22Rv1 (cell line): ENCODE measurements around the gene SCN1B.

Experiments
- H3K27ac ChIP-seq: fragments of 450-650 bp; 2 replicates; pipeline ENCODE4 v1.5.1; 2017
- ZFX ChIP-seq: fragments of 450-650 bp; IDR thresholded peaks from 2 replicates; pipeline ENCODE4 v1.6.1; 2017; ENCODE audit warnings: antibody characterized with exemption, borderline replicate concordance
- TF ChIP-seq, protein P1 (sequence below): fragments of 450-650 bp; IDR thresholded peaks from 2 replicates; pipeline ENCODE4 v1.5.1; 2017; ENCODE audit warnings: mild to moderate bottlenecking

SCN1B gene

DNA sequence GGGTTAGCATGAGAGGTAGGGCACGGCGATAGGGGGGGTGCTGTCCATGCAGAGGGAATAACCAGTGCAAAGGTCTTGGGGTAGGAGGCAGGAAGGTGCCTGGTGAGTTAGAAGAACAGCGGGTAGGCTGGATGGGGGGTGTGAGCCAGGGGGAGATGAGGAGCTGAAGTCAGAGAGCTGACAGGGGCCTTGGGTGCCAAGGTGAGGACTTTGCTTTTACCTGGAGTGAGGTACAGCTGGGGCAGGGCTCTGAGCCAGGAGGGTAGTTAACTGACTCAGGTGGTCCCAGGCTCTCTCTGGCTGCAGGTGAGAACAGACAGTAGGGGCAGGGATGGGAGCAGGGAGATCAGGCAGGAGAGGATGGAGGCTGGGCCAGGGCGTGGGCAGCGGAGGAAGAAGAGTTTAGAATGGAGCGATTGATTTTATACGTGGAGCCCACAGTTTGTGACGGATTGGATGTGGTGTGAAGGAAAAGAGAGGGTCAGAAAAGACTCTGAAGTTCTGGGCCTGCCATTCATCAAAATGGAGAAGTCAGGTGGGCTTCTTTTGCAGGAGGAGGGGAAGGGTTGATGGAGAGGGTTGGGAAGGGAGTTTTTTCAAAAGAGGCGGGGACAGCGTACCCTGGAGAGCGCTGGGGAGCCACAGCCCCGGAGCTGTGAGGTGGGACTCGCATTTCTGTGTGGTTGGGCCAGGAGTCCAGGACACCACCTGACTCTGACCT, 31.3 kb upstream of the SCN1B start:
- no peak overlapping the region for H3K27ac ChIP-seq
- TF ChIP-seq, protein P1, sequence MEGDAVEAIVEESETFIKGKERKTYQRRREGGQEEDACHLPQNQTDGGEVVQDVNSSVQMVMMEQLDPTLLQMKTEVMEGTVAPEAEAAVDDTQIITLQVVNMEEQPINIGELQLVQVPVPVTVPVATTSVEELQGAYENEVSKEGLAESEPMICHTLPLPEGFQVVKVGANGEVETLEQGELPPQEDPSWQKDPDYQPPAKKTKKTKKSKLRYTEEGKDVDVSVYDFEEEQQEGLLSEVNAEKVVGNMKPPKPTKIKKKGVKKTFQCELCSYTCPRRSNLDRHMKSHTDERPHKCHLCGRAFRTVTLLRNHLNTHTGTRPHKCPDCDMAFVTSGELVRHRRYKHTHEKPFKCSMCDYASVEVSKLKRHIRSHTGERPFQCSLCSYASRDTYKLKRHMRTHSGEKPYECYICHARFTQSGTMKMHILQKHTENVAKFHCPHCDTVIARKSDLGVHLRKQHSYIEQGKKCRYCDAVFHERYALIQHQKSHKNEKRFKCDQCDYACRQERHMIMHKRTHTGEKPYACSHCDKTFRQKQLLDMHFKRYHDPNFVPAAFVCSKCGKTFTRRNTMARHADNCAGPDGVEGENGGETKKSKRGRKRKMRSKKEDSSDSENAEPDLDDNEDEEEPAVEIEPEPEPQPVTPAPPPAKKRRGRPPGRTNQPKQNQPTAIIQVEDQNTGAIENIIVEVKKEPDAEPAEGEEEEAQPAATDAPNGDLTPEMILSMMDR: no peak
- no peak for TF ChIP-seq ZFX

DNA sequence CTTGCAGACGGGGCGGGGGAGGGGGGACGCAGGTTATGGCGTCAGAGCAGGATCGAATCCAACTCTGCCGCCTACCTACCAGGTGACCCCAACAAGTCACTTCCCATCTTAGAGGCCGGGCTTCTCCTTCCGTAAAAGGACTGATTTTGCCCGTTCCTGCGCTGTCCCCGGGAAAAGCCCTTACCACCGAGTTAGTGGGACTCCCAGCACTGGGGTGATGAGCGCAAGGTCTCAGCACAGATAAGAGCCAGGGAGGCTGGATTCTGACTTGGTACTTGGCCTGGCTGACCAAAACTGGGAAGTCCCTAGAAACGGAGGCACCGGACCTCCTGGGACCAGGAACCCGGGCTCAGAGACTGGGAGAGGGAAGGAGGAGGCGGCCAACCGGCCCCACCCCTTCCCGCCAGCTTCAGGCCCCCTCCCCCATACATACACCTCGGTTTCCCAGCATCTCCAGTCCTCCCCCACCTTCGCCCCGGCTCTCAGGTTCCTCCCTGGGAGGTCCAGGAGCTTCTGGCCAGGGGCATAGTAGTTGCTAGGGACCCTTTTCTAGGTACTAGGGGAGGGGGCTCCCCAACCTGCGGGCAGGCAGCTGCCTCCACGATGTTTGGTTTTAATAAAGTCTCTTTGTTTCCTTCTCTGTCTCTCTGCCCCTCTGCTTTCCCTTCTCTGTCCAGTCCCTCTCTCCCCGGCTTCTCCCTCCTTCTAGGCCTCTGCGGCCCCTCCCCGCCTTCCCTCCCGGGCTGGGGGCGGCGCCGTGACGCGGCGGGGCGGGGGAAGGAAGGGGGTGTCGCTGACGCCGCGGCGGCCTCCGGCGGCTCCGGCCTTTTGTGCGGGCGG, 30.6 kb upstream of the SCN1B start, which contains the start of gene GRAMD1A:
GRAMD1A (plus strand) TSS at position 826 of the 840 bp plus-strand sequence. CDS start 156 bp downstream, outside the sequence.
- peak within 1 kb of the TSS; percentile 48 for H3K27ac ChIP-seq
- no peak for TF ChIP-seq ZFX
- TF ChIP-seq, protein P1: no peak

DNA sequence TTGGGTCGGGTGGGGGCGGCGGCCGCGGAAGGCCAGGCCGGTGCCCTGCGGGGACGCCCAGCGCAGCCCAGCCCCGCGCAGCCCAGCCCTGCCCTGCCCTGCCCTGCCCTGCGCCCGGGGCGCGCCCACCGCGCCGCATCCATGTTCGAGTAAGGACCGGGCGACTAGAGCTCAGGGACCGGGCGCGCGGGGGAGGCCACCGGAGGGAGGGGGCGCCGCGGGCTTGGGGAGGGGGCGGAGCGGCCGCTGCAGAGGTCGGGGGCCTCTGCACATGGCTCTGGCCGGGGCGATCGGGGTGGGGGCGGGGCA, 30.0 kb upstream of the SCN1B start:
- H3K27ac ChIP-seq: peak overlapping the region; percentile 48
- no peak for TF ChIP-seq ZFX
- TF ChIP-seq, protein P1: no peak

DNA sequence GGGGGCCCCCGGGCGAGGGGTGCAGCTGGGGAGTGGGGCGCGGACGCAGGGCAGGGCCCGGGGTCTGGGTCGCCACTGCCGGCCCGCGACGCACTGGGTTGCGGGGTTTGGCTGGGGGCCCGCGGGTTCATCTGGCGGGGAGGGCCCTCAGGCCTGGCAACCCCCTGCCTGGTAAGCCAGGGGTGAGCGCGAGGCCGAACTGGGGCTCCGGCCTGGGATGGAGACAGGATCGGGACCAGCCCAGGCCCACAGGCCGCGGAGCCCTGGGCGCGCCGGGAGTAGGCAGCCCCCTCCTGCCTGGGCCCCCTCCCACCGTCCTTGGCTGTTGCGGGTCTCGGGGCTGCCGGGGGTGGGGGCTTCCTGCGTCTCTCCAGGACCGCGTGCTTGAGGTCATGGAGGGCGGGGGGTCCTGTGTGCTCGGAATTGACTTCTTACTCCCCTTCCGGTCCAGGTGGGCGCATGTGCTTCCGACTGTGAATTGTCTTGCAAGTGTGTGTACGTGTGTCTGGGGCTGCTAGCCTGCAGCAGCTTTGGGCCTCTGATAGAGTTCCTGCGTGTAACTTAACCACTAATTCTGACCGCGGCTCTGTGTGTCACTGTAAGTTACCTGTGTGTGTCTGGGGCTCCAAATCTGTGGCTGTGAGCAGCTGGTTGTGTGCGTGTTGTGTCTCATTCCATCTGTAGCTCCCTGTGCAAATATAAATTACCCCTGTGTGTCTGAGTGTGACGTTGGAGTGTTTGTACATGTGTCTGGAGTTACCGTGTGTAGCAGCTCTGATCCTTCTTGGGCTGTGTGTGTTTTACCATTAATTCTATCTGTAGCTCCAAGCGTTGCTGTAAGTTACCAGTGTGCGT, 29.4 kb upstream of the SCN1B start:
- no peak for TF ChIP-seq ZFX
- TF ChIP-seq, protein P1: no peak
- H3K27ac ChIP-seq: peak overlapping the region; percentile 48

DNA sequence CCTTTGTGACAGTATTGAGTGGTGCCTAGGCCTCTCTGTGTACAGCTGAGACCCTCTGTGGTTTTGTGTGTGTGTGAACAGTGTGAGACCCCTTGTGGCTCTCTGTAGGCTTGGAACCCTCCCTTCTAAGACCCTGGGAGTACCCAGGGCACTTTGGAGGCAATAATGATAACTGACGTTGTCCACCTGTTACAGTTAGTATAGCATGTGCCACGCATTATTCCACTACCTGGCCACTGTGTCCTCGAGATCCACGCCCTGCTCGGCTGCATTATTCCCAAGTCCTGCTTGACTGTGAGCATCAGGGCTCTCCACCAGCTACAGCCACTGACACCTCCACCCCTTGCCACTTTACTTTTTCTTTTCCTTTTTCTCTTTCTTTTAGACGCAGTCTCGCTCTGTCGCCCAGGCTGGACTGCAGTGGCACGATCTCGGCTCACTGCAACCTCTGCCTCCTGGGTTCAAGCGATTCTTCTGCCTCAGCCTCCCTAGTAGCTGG, 28.2 kb upstream of the SCN1B start:
- no peak overlapping the region for H3K27ac ChIP-seq
- TF ChIP-seq ZFX: no peak
- TF ChIP-seq, protein P1: no peak

DNA sequence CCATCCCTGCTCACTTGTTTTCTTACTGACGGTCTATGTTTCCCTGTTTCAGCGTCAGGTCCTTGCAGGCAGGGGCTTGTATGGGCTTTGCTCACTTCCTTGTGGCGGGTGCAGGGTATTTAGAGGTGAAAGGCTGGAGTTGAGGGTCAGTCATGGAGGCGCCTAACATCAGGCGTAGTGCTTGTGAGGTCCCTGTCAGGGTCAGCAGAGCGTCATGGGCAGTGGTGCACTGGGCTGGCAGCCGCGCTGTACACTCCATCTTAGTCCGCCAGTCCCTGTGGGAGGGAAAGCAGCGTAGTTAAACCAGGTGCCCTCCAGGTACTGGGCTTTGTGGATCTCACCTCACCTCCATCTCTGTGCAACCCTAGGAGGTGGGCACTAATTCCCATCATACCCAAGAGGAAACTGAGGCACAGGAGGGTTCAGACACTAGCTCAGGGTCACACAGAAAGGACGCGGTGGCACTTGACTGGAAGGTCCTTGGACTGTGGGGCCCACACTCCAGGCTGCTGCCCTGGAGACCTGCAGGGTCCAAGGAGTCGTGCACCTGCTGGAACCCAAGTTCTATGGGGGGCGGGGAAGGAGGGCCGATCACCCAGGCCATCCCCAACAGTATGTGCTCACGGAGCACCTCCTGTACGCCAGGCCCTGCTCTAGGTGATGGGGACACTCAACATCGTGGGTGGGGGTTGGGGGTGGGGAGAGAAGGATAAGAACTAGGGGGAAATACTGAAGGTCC, 25.6 kb upstream of the SCN1B start:
- H3K27ac ChIP-seq: no peak overlapping the region
- TF ChIP-seq ZFX: no peak
